GM23338 (cell line): ENCODE results near the gene ZNF451. TPM values are rescaled to one million over a fixed set of nuclear protein-coding genes. Genes with fewer than 3 reads are reported as not detected.
"Not testable (repeated sequence)": the region's sequence is repeated elsewhere in the genome, so short reads cannot be mapped to it uniquely, and the experiment has no call there.

Source experiments
- ATAC-seq: fragments of 200-7000 bp; cut with Tn5 transposase; 3 replicates; pipeline ENCODE4 v1.9.1; 2020
- DNase-seq: peaks from one replicate; pipeline ENCODE4 v3.0.0-alpha.2; 2015; ENCODE audit warnings: low spot score
- H2AFZ ChIP-seq: fragments of 200-600 bp; sonication (generic); 2 replicates; pipeline ENCODE4 v1.8.0; 2016; ENCODE audit warnings: antibody characterized with exemption, mild to moderate bottlenecking, moderate library complexity
- H3F3A ChIP-seq: fragments of 200-600 bp; sonication (generic); replicated peaks from 2 replicates; pipeline ENCODE4 v1.8.0; 2017; ENCODE audit warnings: antibody characterized with exemption, mixed run types, low read depth
- H3K27ac ChIP-seq: fragments of 200-600 bp; sonication (generic); 2 replicates; pipeline ENCODE4 v1.6.1; 2016; ENCODE audit warnings: low read depth
- H3K27me3 ChIP-seq: fragments of 200-600 bp; sonication (generic); 2 replicates; pipeline ENCODE4 v1.8.0; 2016; ENCODE audit warnings: mild to moderate bottlenecking, mixed run types, moderate library complexity; ENCODE audit not compliant: insufficient read depth
- H3K36me3 ChIP-seq: fragments of 200-600 bp; sonication (generic); 2 replicates; pipeline ENCODE4 v1.8.0; 2016; ENCODE audit warnings: mild to moderate bottlenecking; ENCODE audit not compliant: insufficient read depth
- H3K4me1 ChIP-seq: fragments of 200-600 bp; sonication (generic); 2 replicates; pipeline ENCODE4 v1.8.0; 2016; ENCODE audit warnings: mild to moderate bottlenecking, moderate library complexity; ENCODE audit not compliant: insufficient read depth
- H3K4me2 ChIP-seq: fragments of 200-600 bp; sonication (generic); 2 replicates; pipeline ENCODE4 v1.7.1; 2017; ENCODE audit warnings: mixed run types
- H3K4me3 ChIP-seq: fragments of 200-600 bp; sonication (generic); 2 replicates; pipeline ENCODE4 v1.6.1; 2016; ENCODE audit warnings: mixed run types
- H3K79me2 ChIP-seq: fragments of 200-600 bp; sonication (generic); replicated peaks from 2 replicates; pipeline ENCODE4 v1.8.0; 2017; ENCODE audit warnings: mild to moderate bottlenecking; ENCODE audit not compliant: insufficient read depth
- H3K9me2 ChIP-seq: fragments of 200-600 bp; sonication (generic); 2 replicates; pipeline ENCODE4 v1.8.0; 2017; ENCODE audit not compliant: insufficient read depth
- H4K20me1 ChIP-seq: fragments of 200-600 bp; sonication (generic); replicated peaks from 2 replicates; pipeline ENCODE4 v1.8.0; 2017; ENCODE audit warnings: mild to moderate bottlenecking; ENCODE audit not compliant: insufficient read depth
- H3K27ac Mint-ChIP-seq: 2 replicates; pipeline ENCODE4 v1.8.0; 2020; ENCODE audit warnings: inconsistent platforms, mild to moderate bottlenecking, moderate library complexity, mixed read lengths
- H3K27me3 Mint-ChIP-seq: 3 replicates; pipeline ENCODE4 v1.8.0; 2022; ENCODE audit warnings: low read depth, mild to moderate bottlenecking, moderate library complexity, mixed read lengths, inconsistent platforms; ENCODE audit not compliant: insufficient read depth, poor library complexity
- H3K36me3 Mint-ChIP-seq: 3 replicates; pipeline ENCODE4 v1.8.0; 2021; ENCODE audit warnings: low read depth, mild to moderate bottlenecking, inconsistent platforms, moderate library complexity, mixed read lengths
- H3K4me1 Mint-ChIP-seq: 3 replicates; pipeline ENCODE4 v1.8.0; 2020; ENCODE audit warnings: mild to moderate bottlenecking, inconsistent platforms, mixed read lengths
- H3K4me3 Mint-ChIP-seq: 3 replicates; pipeline ENCODE4 v1.8.0; 2021; ENCODE audit warnings: moderate library complexity, mild to moderate bottlenecking, inconsistent platforms, mixed read lengths
- H3K9me3 Mint-ChIP-seq: 3 replicates; pipeline ENCODE4 v1.8.0; 2020; ENCODE audit warnings: moderate library complexity, mild to moderate bottlenecking, inconsistent platforms, mixed read lengths
- CREB1 ChIP-seq: fragments of 250-450 bp; sonication (Bioruptor Pico); IDR thresholded peaks from 2 replicates; pipeline ENCODE4 v1.5.0; 2020; ENCODE audit warnings: low read depth, mild to moderate bottlenecking, moderate library complexity
- JUNB ChIP-seq: IDR thresholded peaks from one replicate; pipeline ENCODE4 v1.6.1; 2016; ENCODE audit warnings: antibody characterized with exemption; ENCODE audit not compliant: unreplicated experiment
- POLR2AphosphoS5 ChIP-seq: IDR thresholded peaks from 2 replicates; pipeline ENCODE4 v1.6.1; 2016; ENCODE audit warnings: antibody characterized with exemption, low read depth
- STAT1 ChIP-seq: IDR thresholded peaks from one replicate; pipeline ENCODE4 v1.6.1; 2016; ENCODE audit warnings: antibody characterized with exemption; ENCODE audit not compliant: unreplicated experiment
- long read RNA-seq: library from polyadenylated mRNA; unstranded; transcript quantifications from one replicate; pipeline ENCODE4 v2.0.0, GENCODE V29; 2020; ENCODE audit not compliant: unreplicated experiment
- polyA plus RNA-seq: library from polyadenylated mRNA; unstranded; fragments of >200 nt; fragmentation: Nextera tagmentation; extraction: Ambion mirVana; gene quantifications from 2 replicates; pipeline ENCODE4 v1.2.1, GENCODE V29; 2016
- total RNA-seq: library from RNA; depleted of rRNA; stranded (reverse); fragments of >200 nt; shearing (Covaris generic); gene quantifications from 2 replicates; pipeline ENCODE4 v1.2.3, GENCODE V29; 2014; rRNA removed
- TF ChIP-seq, protein P1 (sequence below): IDR thresholded peaks from 2 replicates; pipeline ENCODE4 v1.6.1; 2016; ENCODE audit warnings: antibody characterized with exemption
- TF ChIP-seq, protein P2 (sequence below), 2 experiments: fragments of 200-600 bp in 1 of 2; sonication (generic) in 1 of 2; conservative IDR thresholded peaks; 2 replicates each; pipeline versions ENCODE4 v1.5.1 to v1.6.1; 2016 to 2017; ENCODE audit warnings: antibody characterized with exemption in 2 of 2, low read depth in 2 of 2, mild to moderate bottlenecking in 2 of 2, moderate library complexity in 1 of 2

Gene ZNF451, protein sequence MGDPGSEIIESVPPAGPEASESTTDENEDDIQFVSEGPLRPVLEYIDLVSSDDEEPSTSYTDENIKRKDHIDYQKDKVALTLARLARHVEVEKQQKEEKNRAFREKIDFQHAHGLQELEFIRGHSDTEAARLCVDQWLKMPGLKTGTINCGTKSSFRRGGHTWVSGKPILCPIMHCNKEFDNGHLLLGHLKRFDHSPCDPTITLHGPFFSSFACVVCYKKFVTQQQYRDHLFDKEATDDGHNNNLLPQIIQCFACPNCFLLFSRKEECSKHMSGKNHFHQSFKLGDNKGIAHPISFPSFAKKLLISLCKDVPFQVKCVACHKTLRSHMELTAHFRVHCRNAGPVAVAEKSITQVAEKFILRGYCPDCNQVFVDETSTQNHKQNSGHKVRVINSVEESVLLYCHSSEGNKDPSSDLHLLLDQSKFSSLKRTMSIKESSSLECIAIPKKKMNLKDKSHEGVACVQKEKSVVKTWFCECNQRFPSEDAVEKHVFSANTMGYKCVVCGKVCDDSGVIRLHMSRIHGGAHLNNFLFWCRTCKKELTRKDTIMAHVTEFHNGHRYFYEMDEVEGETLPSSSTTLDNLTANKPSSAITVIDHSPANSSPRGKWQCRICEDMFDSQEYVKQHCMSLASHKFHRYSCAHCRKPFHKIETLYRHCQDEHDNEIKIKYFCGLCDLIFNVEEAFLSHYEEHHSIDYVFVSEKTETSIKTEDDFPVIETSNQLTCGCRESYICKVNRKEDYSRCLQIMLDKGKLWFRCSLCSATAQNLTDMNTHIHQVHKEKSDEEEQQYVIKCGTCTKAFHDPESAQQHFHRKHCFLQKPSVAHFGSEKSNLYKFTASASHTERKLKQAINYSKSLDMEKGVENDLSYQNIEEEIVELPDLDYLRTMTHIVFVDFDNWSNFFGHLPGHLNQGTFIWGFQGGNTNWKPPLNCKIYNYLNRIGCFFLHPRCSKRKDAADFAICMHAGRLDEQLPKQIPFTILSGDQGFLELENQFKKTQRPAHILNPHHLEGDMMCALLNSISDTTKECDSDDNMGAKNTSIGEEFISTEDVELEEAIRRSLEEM
- total RNA-seq (50.7 and 54.1 TPM in 2 replicates), polyA plus RNA-seq (43.1 and 44.8 TPM in 2 replicates)
- long read RNA-seq, full-length matches to known transcripts, result 2 of 12 reads
- long read RNA-seq, partial matches to known transcripts, result 8 of 12 reads
- long read RNA-seq, other reads (novel, unspliced or antisense), result 2 of 12 reads

DNA sequence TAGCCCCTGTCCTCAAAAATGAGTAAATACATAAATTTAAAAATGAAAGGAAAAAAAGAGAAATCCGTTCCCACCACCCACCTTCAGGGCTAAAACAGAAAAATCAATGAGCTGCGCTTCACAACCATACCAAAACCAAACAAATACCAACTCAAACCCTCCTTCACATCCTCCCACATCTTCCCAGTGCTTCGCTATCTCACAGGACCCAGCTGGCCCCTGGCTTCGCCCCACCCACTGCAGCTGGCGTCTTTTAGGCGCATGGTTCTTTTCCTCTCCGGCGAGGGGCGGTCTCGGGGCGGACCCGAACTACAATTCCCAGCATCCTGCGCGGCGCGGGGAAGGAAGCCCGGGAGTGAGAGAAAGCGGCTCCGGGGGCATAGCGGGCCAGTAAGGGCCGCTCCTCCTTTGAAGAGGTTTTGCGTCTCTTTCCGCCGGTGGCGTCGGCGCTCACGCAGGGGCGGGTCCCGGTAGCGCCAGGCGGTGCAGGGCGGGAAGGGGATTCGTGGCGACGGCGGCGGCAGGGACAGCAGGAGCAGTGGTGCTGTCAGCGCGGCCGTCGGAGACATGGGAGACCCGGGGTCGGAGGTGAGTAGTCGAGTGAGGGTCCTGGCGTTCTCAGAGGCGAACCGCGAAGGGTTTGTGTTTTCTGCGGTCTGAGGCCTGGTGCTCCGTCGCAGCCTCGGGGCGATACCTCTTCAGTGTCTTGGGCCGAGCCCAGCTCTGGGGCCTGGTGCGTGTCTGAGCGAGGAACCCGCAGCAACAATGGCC lies at the start of gene ZNF451:
Gene ZNF451, plus strand, starts transcription at position 502 of the 771 bp plus-strand sequence. Its CDS starts 66 bp downstream, at position 568.
- Histone ChIP-seq H3K4me3 (peak within 1 kb of the TSS; percentile 60), H3K4me2 (peak within 1 kb of the TSS; percentile 64), H3K27me3 (no peaks in the 10 kb centered on the region), H3K79me2 (peaks cover 36% of the 10 kb centered on the region), H3K9me2 (no peaks in the 10 kb centered on the region), H3K36me3 (peaks cover 3% of the 10 kb centered on the region; the same call in 1 of the 2 replicates), H2AFZ (no peak within 1 kb of the TSS), H3K27ac (peak within 1 kb of the TSS; percentile 64), H3K4me1 (peaks cover 16% of the 10 kb centered on the region; the same call in 1 of the 2 replicates), H3F3A (no peaks in the 10 kb centered on the region), H4K20me1 (peaks cover 12% of the 10 kb centered on the region; the same call in 1 of the 2 replicates)
- H3K27ac Mint-ChIP-seq, result peak within 1 kb of the TSS; percentile 94
- no peaks in the 10 kb centered on the region for H3K9me3 Mint-ChIP-seq
- H3K4me1 Mint-ChIP-seq, result peaks cover 30% of the 10 kb centered on the region
- TF ChIP-seq JUNB, result no peak
- peak; percentile 85 for TF ChIP-seq POLR2AphosphoS5
- no peak for TF ChIP-seq STAT1
- TF ChIP-seq, protein P1, sequence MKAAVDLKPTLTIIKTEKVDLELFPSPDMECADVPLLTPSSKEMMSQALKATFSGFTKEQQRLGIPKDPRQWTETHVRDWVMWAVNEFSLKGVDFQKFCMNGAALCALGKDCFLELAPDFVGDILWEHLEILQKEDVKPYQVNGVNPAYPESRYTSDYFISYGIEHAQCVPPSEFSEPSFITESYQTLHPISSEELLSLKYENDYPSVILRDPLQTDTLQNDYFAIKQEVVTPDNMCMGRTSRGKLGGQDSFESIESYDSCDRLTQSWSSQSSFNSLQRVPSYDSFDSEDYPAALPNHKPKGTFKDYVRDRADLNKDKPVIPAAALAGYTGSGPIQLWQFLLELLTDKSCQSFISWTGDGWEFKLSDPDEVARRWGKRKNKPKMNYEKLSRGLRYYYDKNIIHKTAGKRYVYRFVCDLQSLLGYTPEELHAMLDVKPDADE, result peak; percentile 92
- TF ChIP-seq, protein P2, sequence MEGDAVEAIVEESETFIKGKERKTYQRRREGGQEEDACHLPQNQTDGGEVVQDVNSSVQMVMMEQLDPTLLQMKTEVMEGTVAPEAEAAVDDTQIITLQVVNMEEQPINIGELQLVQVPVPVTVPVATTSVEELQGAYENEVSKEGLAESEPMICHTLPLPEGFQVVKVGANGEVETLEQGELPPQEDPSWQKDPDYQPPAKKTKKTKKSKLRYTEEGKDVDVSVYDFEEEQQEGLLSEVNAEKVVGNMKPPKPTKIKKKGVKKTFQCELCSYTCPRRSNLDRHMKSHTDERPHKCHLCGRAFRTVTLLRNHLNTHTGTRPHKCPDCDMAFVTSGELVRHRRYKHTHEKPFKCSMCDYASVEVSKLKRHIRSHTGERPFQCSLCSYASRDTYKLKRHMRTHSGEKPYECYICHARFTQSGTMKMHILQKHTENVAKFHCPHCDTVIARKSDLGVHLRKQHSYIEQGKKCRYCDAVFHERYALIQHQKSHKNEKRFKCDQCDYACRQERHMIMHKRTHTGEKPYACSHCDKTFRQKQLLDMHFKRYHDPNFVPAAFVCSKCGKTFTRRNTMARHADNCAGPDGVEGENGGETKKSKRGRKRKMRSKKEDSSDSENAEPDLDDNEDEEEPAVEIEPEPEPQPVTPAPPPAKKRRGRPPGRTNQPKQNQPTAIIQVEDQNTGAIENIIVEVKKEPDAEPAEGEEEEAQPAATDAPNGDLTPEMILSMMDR (conservative IDR thresholded peaks at IDR 0.05; ENCODE audit: low read depth in 2 of 2), result no peak
- peak; percentile 62; the same call in 1 of the 2 replicates for TF ChIP-seq CREB1
- ATAC-seq (peak; percentile 92), DNase-seq (peak; percentile 99)
- peak within 1 kb of the TSS; percentile 66 for H3K4me3 Mint-ChIP-seq
- peaks cover 15% of the 10 kb centered on the region for H3K36me3 Mint-ChIP-seq
- peaks cover 3% of the 10 kb centered on the region for H3K27me3 Mint-ChIP-seq

DNA sequence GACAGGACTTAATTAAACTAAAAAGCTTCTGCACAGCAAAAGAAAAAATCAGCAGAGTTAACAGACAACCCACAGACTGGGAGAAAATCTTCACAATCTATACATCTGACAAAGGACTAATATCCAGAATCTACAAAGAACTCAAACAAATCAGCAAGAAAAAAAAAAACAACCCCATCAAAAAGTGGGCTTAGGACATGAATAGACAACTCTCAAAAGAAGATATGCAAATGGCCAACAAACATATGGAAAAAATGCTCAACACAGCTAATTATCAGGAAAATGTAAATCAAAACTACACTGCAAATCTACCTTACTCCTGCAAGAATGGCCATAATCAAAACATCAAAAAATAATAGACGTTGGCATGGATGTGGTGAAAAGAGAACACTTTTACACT lies 45.9 kb upstream of the ZNF451 start:
- not testable (repeated sequence) for H3K36me3 Mint-ChIP-seq, H2AFZ ChIP-seq, H3K4me3 Mint-ChIP-seq, H3K27me3 ChIP-seq, H3K9me2 ChIP-seq, H4K20me1 ChIP-seq, DNase-seq, H3K36me3 ChIP-seq, H3K9me3 Mint-ChIP-seq, H3K27me3 Mint-ChIP-seq, H3K4me3 ChIP-seq, H3K4me2 ChIP-seq, H3F3A ChIP-seq, H3K27ac Mint-ChIP-seq, H3K27ac ChIP-seq, ATAC-seq
- Histone ChIP-seq H3K79me2 (peaks cover 13% of the 10 kb centered on the region), H3K4me1 (peaks cover 13% of the 10 kb centered on the region)
- H3K4me1 Mint-ChIP-seq, result peaks cover 15% of the 10 kb centered on the region
